Limb (tissue), 2 donors: ENCODE data around the gene FSTL1.

Experiments
- DNase-seq, 2 donors: peaks; one replicate each; pipeline ENCODE4 v3.0.0-alpha.2; 2016; ENCODE audit errors: extremely low spot score in 2 of 2

The FSTL1 gene

DNA sequence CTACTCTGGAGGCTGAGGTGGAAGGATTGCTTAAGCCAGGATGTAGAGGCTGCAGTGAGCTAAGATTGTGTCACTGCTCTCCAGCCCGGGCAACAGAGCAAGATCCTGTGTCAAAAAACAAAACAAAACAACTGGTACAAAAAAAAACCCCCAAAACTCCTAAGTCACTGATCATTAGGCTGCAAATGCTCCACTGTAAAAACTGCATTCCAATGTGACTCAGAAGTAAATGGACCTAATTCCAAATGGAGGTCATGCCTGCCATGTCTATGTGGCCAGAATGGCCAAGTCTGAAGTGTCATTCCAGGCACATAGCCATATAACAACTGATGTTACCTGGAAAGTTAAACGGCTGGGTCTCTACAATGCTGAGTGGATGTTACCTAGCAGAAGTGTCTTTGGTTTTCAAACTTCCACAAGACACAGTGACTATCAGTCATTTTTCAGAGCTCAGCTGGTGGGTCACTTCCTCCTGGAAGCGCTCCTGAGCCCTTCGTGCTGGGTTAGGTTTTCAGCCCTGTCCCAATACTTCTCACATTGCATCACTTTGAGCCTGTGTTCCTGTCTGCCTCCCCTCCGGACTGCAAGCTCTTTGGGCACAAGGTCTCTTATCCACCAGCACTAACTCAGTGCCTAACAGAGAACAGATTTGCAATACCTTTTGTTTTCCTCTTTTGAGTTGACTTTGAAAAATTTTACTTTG, 10.6 kb downstream of the FSTL1 start:
- peak in 1 of 2 donors; percentile 10 for DNase-seq

DNA sequence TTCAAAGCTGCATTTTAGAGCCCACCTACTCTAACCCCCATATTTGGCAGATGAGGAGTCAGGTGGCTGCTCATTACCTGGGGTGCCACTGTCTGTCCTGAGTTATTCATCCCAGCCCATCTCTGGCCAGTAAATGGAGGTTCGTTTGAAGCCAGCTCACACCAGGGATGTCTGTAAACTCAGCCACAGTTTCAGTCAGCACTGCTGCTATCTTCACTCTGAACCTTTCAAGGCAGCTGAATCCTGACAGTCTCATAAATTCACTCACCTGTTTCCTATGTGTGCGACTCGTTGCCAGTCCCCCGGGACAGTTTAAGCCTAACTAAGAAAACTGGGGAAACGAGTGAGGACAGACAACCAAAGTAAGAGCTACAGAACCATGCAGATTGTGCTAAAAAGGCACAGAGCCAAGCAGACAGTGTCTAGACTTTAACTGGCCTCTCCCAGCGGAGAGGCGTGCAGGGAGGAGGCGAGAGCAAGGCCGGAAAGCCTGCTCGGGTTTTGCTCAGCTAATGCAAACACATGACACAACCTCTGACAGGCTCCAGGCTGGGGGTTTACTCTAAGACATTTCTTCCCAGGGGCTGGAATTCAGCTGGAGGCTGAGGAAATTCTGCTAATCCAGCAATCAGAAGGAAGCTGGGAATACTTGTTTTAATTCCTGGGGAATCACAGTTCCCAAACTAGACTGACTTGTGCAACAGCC, 12.0 kb downstream of the FSTL1 start:
- DNase-seq: peak; percentile 66 to 74

DNA sequence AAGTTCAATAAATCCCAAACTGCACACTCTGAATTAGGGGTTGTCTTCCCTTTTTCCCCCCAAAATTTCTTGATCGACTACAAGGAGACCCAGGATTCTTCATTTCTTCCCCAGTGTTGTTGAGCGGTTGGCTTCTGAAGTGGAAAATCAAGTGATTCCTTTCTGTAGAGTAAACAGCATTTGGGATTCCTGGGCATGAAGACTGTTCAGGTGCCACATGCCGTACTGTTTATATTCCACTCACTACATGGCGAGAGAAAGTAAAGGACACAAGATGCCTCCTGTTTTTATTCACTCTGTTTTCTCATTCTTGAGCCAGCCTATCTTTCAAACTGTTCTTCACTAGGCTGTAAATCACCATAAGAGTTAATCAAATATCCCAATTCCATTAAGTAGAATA, 12.6 kb downstream of the FSTL1 start:
- no peak for DNase-seq

DNA sequence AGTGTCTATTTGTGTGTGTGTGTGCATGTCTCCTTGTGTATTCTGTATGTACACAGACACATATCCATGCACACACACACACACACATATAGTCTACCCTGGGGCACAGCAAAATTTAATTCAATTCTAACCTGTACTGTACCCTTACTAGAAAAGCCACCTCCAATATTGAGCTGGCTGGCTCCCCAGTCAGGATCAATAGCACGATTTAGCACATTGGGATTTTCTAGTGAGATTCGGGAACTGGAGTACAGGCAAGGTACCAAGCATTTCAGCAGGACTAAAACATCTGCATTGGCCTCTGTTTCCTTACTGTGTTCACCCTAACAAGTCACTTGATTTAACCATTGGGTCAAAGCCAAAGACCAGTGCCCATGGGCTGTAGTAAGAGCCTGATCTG, 13.2 kb downstream of the FSTL1 start:
- DNase-seq: peak in 1 of 2 donors; percentile 12

DNA sequence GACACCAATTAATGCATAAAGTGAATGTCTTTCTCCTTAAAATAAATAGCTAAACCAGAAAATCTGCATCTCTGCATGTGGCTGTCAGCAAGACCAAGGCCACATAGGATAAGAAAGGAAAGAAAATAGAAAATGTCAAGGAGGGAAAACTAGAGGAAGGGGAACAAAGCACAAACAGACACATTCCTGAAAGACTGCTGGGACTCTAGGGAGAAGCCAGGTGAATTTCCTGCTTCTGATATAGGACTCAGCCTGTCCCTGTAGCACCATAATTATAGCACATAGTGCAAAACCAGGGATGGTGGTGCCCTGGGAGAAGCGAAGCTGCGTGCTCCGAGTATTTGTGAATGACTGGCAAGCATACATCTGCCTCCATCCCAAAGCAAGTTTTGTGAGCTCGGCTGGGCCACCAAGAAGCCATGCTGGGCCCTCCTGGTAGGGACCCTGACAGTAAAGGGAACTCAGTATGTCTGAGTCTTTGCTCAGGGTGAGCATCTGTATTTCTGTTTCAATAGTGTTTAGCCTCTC, 14.2 kb downstream of the FSTL1 start:
- DNase-seq: peak in 1 of 2 donors; percentile 17

DNA sequence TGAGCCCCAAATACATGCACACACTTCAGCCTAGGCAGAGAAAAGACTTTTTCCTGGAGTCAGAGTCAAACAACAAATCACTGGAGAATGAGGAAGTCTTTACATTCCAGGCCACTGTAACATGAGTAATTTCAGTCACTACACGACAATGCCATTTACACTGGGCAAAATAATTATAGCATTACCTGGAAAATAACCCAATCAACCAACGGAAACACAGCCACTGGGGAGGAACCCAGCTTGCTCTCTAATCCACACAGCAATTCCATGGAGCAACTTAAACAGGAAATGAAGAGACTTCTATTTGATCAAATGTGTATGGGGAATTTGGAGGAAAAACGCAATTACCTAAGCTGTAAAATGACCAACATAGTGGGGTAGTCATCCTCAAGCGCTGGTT, 15.2 kb downstream of the FSTL1 start:
- peak in 1 of 2 donors; percentile 9 for DNase-seq

DNA sequence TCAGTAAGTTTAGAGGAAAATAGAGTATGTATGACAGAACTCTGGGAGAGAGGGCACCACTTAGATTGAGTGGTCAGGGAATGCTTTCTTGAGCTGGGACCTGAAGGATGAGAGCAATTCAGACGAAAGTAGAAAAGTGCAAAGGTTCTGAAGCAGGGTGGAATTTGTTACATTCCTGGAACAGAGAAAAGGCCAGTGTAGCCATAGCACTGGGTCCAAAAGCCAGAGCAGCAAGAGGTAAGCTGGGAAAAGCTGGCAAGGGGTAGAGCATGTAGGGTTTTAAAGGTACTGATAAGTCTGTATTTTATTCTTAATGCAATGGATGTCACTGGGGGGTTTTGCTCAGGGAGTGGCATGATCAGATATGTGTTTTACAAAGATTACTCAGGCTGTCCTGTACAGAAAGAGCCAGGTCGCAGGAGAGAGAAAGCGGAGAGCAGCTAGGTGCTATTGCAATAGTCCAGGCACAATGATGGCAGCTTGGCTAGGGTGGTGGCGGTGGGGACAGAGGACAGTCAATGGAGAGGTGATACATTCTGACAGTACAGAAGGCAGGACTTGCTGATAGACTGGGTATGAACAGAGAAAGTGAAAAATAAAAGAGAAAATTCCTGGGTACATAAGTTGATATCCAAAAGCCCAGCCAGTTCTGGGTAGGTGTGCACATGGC, 17.0 kb downstream of the FSTL1 start:
- DNase-seq: no peak

DNA sequence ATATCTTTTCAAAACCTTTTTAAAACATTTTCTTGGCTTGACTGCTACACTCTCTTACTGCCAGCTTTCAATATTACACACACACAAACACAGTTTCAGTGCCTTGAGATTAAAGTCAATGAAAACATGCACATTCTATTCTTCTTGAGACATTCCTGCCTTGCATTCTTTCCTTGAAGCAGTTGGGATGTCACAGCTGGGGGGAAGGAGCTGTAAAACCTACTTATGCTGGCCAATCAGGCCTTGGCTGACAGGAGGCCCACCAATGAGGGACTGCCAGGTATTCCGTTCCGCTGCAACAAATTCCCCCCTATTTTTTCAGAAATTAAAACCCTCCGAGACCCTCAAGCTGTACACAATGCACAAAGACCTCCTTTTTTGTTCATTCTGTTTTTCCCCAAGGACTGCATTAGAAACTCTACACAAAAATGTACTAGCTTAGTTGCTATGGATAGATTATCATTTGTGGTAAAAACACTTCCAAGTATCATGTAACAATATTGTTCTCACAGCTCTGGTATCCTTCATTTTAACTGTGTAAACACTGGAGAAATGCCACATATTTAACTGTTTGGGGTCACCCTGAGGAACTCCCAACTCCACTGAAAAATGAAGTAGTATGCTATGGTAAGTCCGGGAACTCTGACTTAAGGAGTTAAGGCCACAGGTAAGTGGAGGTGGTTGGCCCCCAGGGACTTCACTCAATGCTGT, 18.5 kb downstream of the FSTL1 start:
- DNase-seq: peak; percentile 60 to 79

DNA sequence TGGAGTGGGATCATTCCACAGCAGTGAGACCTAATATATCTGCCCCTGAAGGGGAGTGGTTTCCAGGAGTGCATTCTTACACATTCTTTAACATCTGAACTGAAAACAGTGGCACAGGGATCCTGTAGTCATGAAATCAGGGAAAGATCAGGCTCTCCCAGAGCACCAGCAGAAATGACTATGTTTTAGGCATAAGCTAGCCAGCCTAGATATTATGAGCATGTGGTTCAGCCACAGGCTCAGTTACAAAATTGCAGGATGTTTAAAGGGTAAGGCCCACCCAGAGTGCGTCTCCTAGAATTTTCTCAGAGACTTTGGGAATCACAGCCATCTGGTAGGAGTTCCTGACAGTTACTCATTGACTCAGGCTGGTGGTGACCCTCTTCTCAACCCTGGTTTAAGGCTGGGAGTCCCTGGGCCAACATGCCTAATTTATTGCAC, 20.9 kb downstream of the FSTL1 start:
- DNase-seq: no peak

DNA sequence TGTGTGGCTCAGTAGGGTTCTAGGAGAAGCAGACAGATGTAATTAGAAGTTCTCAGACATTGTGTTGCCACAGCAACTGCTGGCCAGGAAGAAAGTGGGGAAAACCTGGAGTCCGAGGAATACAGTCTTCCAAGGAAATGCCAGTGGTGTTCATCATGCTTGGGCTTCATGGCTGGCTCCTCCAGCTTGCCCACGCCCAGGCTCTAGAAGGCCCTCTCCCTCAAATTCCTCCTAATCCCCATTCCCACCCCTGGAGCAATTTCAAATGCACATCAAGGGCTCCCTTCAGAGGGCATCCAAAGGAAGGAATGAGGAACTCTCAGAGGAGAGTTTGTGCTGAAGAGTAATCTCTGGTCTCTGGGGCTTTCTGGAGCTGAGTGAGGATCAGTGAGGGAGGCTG, 21.9 kb downstream of the FSTL1 start:
- no peak for DNase-seq

DNA sequence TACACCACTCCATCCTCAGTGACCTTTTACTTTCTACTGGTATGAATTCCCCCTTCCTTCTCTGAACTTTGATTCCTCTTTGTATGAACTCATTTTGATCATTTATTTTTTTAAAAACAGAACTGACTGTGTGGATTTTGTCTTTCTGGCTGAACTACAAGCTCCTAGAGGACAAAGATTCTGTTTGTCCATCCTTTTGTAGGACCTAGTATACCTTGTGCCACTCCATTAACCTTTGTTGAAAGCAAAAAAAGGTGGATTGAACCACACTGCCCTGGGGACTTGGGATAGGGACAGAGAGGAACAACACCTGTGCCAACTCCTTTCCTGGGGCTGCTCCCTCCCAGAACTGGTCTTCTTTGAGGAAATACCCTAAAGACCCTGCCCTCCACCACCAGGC, 23.6 kb downstream of the FSTL1 start:
- no peak for DNase-seq

DNA sequence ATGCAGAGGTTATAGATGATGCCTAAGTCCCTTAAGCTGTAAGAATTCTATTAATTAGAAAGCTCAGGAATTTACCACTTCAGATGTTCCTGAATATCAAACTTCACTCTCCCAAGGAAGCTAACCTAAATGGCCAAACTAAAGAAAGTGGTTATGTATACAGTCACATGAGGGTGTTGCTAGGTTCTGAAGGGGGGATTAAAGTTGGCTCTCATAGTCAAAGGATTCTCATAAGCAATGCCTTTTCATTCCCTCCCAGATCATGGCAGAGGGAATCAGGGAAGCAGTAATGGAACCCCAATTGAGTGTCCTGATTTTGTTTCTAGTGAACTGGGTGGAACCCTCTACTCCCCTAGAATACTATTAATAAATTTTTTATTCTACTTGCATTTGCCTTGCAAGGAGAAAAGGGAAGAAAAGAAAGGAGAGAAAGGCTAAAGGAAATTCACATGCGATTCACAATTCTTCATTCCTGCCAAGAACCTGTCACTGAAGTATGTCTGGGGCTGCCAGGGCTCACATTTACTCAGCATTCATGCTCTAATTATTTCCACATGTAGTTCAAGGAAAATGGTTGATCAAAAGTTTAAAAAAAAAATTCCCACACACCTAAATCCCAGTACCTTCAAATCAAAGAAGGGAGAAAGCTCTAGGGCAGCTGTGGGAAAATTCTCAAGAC, 25.1 kb downstream of the FSTL1 start:
- peak; percentile 51 to 81 for DNase-seq

DNA sequence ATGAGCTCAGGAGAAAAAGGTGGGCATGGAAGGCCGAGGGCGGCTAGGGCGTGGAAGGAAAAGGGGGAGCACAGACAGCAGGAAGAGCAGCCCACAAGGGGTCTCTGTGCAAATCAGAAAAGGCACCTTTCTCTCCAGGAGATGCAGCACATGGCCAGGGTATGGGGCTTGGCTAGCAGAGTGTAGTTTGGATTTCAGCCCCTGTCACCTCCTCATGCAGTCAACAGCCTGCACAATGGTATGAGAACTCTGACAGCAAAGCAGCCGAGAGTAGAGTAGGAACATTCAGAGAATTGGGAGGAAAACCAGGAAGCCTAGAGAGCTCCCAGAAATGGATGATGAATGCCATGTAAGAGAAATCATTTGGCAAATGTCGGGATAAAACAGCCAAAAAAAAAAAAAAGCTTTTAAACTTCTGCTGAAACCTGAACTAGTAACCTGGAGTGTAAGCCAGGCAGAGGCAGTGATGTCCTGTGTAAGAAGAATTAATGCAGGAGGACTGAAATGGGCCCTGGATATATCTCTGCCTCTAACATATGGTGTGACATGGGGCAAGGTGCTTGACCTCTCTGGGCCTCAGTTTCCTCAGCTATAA, 25.7 kb downstream of the FSTL1 start:
- no peak for DNase-seq

DNA sequence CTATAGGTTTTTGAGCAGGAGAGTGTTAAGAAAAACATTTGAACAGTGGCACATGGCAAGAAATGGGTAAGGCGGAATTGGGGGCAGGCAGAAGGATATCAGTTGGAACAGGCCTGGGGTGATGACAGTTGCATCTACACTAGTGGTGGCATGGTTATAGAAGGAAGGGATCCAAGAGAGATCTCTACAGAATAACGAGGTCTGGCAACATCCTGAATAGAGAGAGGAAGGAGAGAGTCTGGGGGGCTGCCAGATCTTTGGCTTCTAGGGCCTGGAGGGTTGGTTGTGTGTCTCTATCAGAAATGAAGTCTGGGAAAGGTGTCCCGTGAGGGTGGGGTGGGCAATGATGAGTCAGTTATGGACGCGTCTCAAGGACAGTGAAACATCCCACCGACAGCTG, 26.3 kb downstream of the FSTL1 start:
- no peak for DNase-seq

DNA sequence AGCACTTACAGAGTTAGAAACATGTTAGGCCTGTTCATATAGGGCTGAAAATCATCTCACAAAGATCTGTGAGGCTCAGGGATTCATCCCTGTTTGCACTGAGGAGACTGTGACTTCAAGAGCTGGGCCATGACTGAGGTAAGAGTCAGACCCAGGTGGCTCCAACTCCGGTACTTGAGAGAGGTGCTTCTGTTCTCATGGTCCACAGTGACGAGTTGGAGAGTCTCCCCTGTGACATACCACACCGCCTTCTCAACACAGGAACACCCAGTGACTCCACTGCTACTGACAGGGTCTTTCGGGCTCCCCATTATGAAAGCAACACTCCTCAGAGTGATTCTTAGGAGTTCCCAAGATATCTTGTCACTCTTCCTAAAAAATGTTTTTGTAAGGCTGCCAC, 27.4 kb downstream of the FSTL1 start:
- DNase-seq: no peak

DNA sequence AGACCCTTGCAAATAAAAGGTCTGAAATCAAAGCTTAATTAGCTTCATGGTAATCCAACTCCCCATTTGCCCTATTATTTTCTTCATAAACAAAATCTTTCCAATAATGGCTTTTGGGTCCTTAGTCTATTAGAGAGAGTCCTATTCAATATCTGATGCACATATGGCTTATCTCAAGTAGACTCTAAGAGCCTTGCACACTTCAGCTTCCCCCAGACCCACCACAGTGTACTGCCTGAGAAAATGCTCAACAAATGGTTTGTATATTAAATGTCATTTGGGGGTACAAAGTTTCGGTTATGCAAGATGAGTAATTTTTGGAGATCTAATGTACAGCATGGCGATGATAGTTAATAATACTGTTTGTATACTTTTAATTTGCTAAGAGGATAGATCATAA, 28.9 kb downstream of the FSTL1 start:
- DNase-seq: no peak

DNA sequence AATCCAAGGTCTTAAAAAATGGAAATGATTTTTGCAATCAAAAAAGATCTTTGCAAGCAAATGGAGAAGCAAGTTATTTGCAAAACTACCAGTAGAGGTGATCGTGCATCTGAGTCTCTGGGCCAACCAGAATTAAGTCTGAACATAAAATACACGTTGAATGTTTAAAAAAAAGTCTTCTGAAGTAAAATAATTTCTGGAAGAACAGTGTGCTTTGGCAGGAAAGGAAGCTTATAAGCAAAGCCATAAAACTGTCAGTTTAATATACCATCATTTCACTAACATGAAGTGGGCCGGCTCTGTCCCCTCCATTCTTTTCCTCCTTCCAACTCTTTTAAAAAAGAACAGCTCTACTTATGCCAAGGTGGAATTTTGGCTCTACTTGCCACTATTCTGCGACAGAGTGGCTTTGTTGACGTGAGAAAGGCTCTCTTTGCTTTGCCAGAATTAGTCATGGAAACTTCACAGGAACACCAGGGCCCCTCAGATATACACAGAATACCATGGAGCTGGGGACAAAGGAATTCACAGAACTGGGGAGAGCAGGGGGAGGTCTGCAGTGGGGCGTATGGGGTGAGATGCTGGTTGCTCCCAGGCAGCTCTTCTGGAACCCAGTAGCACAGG, 29.8 kb downstream of the FSTL1 start:
- DNase-seq: peak; percentile 57 to 74

DNA sequence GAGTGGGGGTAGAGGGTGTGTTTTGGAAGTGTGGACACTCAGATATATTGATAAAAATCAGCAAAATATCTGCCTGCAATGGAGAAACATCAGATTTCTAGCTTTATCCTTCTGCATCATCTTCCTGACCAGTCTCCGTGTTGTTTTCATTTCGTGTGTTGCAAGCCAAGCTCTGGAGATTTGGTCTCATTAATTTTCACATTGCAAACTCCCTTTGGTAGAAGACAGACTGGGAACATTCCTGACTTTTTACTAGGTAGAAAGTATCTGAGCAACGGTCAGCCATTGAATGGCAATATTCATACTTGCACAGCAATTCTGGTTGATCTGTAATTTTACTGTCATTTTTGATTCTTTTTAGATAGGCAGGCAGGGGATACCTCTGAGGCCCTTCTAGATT, 30.4 kb downstream of the FSTL1 start:
- DNase-seq: no peak

DNA sequence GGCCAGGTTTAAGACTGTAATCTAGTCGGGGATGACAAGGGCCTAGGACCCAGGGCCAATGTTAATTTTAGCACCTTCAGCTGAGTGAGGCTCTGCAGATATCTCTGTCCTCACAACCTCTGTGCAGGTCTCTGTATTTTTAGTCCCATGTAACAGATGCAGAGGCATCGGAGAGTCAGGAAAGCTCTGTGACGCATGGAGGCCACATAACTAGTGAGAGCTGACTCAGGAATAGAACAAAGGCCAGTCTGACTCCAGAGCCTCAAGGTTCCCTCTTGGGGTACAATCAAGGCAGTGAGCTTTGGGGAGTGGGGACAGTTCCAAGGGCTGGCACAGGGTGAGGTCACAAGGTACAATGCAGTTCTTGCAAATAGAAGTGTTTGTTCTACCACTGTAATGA, 31.0 kb downstream of the FSTL1 start:
- DNase-seq: no peak

DNA sequence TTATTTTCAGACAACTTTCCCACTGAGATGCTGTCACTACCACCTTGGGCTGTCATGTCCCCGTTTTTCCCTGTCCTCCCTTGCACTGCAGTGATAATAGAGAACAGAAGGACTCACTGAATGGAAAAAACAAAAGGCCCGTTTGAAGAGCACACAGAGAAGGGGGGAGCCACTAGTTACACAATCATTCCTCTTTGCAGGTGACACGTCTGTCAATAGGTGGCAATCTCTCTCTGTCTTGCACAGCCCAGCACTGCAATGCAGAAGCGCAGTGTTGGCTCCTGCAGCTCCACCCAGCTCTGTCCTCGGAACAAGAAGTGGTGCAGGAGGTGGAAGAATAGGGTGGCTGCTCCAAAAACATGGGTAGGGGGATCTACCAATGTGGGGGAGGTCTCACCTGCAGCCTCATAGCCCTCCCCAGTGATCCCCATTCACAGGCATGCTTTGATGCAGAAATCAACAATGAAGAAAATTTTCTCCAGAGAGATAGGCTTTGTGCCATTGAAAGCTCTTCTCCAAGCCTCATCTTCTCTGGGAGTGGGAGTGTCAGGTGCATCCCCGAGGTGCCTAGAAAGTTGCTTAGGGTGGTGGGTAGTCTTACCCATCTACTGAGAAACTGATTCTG, 31.8 kb downstream of the FSTL1 start:
- peak in 1 of 2 donors; percentile 48 for DNase-seq
